ENCODE data around the gene MPV17L2.
"Not testable (repeated sequence)": the region's sequence is repeated elsewhere in the genome, so short reads cannot be mapped to it uniquely, and the experiment has no call there.

Gene MPV17L2

DNA sequence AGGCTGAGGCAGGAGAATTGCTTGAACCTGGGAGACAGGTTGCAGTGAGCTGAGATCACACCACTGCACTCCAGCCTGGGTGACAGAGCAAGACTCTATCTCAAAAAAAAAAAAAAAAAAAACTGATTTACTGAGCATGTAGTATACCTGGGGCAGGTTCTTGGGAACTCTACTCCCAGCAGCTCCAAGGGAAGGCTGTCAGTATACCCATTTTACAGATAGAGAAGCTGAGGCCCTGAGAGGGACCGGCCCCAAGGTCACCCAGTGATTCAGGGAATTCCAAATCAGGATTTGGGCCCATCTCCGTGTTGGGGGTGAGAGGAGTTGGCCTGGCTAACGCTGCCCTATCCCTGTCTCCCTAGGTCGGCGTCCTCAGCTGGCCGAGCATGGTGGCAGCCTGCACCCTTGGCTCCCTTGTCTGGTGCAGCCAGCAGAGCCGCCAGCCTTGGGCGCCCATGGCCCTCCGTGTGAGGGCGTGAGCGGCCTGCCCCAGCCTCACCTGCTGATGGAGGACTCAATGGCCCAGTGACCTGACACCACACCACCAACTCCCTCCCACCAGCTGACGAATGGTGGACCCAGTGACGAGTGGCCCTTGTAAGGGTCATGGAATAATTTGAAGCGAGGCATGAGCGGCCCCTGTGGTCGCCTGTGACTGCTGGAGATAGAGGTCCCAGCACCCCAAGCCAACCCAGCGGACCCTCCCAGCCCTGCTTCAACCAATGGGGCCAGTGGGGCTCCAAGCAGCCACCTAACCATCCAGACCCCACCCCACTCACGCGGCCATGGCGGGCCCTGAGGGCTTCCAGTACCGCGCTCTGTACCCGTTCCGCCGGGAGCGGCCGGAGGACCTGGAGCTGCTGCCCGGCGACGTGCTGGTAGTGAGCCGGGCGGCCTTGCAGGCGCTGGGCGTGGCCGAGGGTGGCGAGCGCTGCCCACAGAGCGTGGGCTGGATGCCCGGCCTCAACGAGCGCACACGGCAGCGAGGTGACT, 37.6 kb upstream of the MPV17L2 start:
- no peak overlapping the region for H3K4me3 ChIP-seq (ENCODE audit: low read depth, low read length)
- DNase-seq (ENCODE audit: low read depth): no peak
- TF ChIP-seq, protein P1, sequence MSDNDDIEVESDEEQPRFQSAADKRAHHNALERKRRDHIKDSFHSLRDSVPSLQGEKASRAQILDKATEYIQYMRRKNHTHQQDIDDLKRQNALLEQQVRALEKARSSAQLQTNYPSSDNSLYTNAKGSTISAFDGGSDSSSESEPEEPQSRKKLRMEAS (IDR thresholded peaks at IDR 0.05; ENCODE audit: low read depth, low read length): no peak
- no peak for TF ChIP-seq POLR2A (IDR thresholded peaks at IDR 0.05; ENCODE audit: extremely low read depth, insufficient read length)
- TF ChIP-seq, protein P2, sequence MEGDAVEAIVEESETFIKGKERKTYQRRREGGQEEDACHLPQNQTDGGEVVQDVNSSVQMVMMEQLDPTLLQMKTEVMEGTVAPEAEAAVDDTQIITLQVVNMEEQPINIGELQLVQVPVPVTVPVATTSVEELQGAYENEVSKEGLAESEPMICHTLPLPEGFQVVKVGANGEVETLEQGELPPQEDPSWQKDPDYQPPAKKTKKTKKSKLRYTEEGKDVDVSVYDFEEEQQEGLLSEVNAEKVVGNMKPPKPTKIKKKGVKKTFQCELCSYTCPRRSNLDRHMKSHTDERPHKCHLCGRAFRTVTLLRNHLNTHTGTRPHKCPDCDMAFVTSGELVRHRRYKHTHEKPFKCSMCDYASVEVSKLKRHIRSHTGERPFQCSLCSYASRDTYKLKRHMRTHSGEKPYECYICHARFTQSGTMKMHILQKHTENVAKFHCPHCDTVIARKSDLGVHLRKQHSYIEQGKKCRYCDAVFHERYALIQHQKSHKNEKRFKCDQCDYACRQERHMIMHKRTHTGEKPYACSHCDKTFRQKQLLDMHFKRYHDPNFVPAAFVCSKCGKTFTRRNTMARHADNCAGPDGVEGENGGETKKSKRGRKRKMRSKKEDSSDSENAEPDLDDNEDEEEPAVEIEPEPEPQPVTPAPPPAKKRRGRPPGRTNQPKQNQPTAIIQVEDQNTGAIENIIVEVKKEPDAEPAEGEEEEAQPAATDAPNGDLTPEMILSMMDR (IDR thresholded peaks at IDR 0.05; ENCODE audit: low read depth, low read length): no peak
- TF ChIP-seq MYC (IDR thresholded peaks at IDR 0.05; ENCODE audit: low read depth, low read length): no peak

DNA sequence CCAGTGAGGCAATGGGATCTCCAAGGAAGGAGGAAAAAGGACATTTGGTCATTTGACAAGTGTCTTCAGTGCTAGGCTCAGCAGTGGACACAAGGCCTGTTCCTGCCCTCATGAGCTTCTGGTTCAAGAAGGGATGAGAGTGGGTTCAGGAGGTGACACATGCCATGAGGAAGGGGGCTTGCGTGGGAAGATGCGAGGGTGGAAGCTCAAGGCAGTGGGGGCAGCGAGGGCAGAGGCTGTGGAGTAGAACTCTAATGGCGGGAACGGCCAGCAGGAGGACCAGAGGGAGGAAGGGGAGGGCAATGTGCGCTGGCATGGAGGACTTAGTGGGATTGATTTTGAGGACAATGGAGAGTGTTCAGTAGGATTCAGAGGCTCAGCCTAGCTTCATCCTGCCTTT, 36.8 kb upstream of the MPV17L2 start:
- TF ChIP-seq, protein P1 (IDR thresholded peaks at IDR 0.05; ENCODE audit: low read depth, low read length): no peak
- no peak for TF ChIP-seq POLR2A (IDR thresholded peaks at IDR 0.05; ENCODE audit: extremely low read depth, insufficient read length)
- no peak for TF ChIP-seq MYC (IDR thresholded peaks at IDR 0.05; ENCODE audit: low read depth, low read length)
- TF ChIP-seq, protein P2 (IDR thresholded peaks at IDR 0.05; ENCODE audit: low read depth, low read length): no peak
- H3K4me3 ChIP-seq (ENCODE audit: low read depth, low read length): no peak overlapping the region
- DNase-seq (ENCODE audit: low read depth): no peak

DNA sequence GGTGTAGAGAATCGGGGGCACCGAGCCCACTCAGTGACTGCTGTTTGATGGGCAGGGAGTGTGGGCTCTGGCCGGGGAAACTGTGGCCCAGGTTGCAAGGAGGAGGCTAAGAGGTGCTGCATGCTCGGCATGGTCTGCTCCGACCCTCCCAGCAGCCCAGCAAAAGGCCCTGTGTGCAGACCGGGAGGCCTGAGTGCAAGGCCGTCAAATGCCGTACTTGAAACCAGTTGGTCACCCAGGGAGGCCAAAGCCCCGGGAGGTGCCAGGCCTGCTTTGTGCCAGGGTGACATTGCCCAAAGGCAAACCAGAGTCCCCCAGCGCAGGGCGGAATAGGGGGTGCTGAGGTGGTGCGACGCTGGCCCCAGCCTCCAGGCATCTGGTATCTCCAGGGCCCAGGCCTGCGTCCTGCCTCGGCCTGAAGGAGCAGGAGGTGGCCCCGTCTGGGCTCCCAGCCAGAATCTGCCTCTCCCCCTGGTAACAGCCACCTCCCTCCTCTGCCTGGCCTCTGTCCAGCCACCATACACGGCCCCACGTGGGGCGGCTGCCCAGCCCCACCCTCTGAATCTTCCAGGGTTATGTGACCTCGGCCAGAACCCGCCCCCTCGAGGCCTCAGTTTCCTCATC, 36.1 kb upstream of the MPV17L2 start:
- no peak for DNase-seq (ENCODE audit: low read depth)
- TF ChIP-seq POLR2A (IDR thresholded peaks at IDR 0.05; ENCODE audit: extremely low read depth, insufficient read length) (no peak), MYC (IDR thresholded peaks at IDR 0.05; ENCODE audit: low read depth, low read length) (no peak)
- TF ChIP-seq, protein P1 (IDR thresholded peaks at IDR 0.05; ENCODE audit: low read depth, low read length): no peak
- TF ChIP-seq, protein P2 (IDR thresholded peaks at IDR 0.05; ENCODE audit: low read depth, low read length): no peak
- H3K4me3 ChIP-seq (ENCODE audit: low read depth, low read length): no peak overlapping the region

DNA sequence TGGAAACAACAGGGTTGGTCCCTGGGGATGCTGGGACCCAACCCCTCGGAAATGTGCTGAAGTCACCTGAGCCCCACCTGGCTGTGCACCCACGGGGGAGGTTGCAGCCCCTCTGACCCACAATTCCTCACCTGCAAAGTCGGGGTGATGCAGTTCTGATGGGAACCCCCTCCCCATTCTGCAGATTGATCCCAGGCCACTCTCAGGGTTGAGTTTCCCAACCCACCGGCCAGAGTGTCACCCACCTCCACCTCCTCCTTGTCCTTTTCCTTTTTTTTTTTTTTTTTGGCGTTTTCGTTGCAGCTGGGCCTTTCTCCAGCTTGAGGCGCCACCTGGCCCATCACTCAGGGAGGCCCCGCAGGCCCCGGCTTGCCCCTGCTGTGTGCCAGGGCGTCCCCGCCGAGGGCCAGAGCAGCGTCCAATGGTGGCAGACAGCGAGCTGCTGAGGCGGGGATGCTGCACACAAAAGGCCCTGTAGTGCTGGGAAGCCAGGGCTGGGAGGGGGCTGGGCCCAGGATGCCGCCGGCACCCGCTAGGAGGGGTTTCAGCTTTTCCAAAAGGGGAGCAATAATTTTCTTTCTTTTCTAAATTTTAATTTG, 35.5 kb upstream of the MPV17L2 start:
- H3K4me3 ChIP-seq (ENCODE audit: low read depth, low read length): no peak overlapping the region
- TF ChIP-seq, protein P2 (IDR thresholded peaks at IDR 0.05; ENCODE audit: low read depth, low read length): no peak
- TF ChIP-seq MYC (IDR thresholded peaks at IDR 0.05; ENCODE audit: low read depth, low read length) (no peak), POLR2A (IDR thresholded peaks at IDR 0.05; ENCODE audit: extremely low read depth, insufficient read length) (no peak)
- TF ChIP-seq, protein P1 (IDR thresholded peaks at IDR 0.05; ENCODE audit: low read depth, low read length): no peak
- no peak for DNase-seq (ENCODE audit: low read depth)

- TF ChIP-seq, protein P2 (IDR thresholded peaks at IDR 0.05; ENCODE audit: low read depth, low read length): no peak
- no peak for TF ChIP-seq MYC (IDR thresholded peaks at IDR 0.05; ENCODE audit: low read depth, low read length)
- TF ChIP-seq, protein P1 (IDR thresholded peaks at IDR 0.05; ENCODE audit: low read depth, low read length): no peak
- no peak for TF ChIP-seq POLR2A (IDR thresholded peaks at IDR 0.05; ENCODE audit: extremely low read depth, insufficient read length)
- DNase-seq (ENCODE audit: low read depth): no peak
- no peak overlapping the region for H3K4me3 ChIP-seq (ENCODE audit: low read depth, low read length)
Measured at GRCh38 chr19:18158467-18158866, 34.6 kb upstream of the MPV17L2 start.

DNA sequence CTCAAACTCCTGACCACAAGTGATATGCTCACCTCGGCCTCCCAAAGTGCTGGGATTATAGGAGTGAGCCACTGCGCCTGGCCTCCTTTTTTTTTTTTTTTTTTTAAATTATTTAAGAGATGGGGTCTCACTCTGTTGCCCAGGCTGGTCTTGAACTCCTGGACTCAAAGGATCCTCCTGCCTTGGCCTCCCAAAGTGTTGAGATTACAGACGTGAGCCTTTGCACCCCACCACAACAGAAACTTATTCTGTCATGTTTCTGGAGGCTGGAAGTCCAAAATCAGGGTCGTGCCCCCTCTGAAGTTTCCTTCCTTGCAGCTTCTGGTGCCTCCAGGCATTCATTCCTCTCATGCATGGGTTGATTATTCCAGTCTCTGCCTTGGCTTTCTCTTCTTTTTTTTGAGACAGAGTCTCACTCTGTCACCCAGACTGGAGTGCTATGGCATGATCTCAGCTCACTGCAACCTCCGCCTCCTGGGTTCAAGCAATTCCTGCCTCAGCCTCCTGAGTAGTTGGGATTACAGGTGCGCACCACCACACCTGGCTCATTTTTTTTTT, 33.9 kb upstream of the MPV17L2 start:
- not testable (repeated sequence) for H3K4me3 ChIP-seq (ENCODE audit: low read depth, low read length); DNase-seq (ENCODE audit: low read depth)

Data from NB4 (cell line).